HepG2 (cell line): ENCODE measurements around the gene CARS1. TPM values are rescaled to one million over a fixed set of nuclear protein-coding genes. Genes with fewer than 3 reads are reported as not detected.

Experiments used
- ATAC-seq: fragments of 200-7000 bp; cut with Tn5 transposase; 3 replicates; pipeline ENCODE4 v1.9.1; 2020; ENCODE audit warnings: mild to moderate bottlenecking, moderate library complexity
- BruUV-seq: library from RNA; stranded (reverse); fragments of 400-500 nt; replicated peaks from 2 replicates; lab custom pipeline; 2021; lab: Mats Ljungman, UMichigan
- CTCF ChIA-PET: fragments of 300-600 bp; formaldehyde crosslinking; extraction: SDS; loops from one replicate; lab custom pipeline; 2021; ENCODE audit warnings: low total read pairs, inconsistent platforms, low intra/inter-chr PET ratio; lab: Yijun Ruan, JAX
- POLR2A ChIA-PET: fragments of 350-600 bp; sonication (Branson Sonifier 250); formaldehyde crosslinking; loops from one replicate; lab custom pipeline; 2020; ENCODE audit warnings: antibody characterized with exemption, inconsistent platforms; lab: Yijun Ruan, JAX
- DNase-seq: peaks from one replicate; pipeline ENCODE4 v3.0.0-alpha.2; 2015; ENCODE audit warnings: low spot score
- FAIRE-seq: peaks from 3 replicates; lab custom pipeline; 2011; peaks lifted over from hg19 to GRCh38; lab: Jason Lieb, UNC
- H2AFZ ChIP-seq: one replicate; pipeline ENCODE4 v1.6.1; 2011; ENCODE audit warnings: low read length, inconsistent platforms
- H3K27ac ChIP-seq: fragments of 300-600 bp; 3 replicates; pipeline ENCODE4 v1.8.0; 2011; ENCODE audit warnings: mixed run types, mild to moderate bottlenecking, mixed read lengths, low read length, inconsistent platforms; ENCODE audit not compliant: insufficient read depth; ENCODE audit errors: extremely low read length
- H3K27me3 ChIP-seq, 2 experiments: fragments of 200-600 bp in 1 of 2; 2 replicates in 1 of 2; 3 replicates in 1 of 2; pipeline versions ENCODE4 v1.6.0 to v1.8.0; 2011; ENCODE audit warnings: low read length in 2 of 2, mild to moderate bottlenecking in 2 of 2, moderate library complexity in 2 of 2, inconsistent platforms in 1 of 2; ENCODE audit not compliant: insufficient read depth in 2 of 2, control insufficient read depth in 1 of 2
- H3K36me3 ChIP-seq, 2 experiments: fragments of 200-600 bp in 1 of 2; replicated peaks in 1 of 2; 2 replicates in 1 of 2; 3 replicates in 1 of 2; pipeline versions ENCODE4 v1.5.1 to v1.8.0; 2011; ENCODE audit warnings: low read length in 2 of 2, inconsistent platforms in 1 of 2; ENCODE audit not compliant: insufficient read depth in 2 of 2, control insufficient read depth in 1 of 2
- H3K4me1 ChIP-seq: 2 replicates; pipeline ENCODE4 v1.5.1; 2012; ENCODE audit warnings: low read length, inconsistent platforms; ENCODE audit not compliant: insufficient read depth
- H3K4me2 ChIP-seq: 2 replicates; pipeline ENCODE4 v1.6.0; 2011; ENCODE audit warnings: low read depth, low read length, inconsistent platforms
- H3K4me3 ChIP-seq, 3 experiments: fragments of 200-600 bp in 1 of 3; sonication (generic), shearing (Covaris generic) in 1 of 3; replicated peaks in 1 of 3; 2 replicates each; pipeline ENCODE4 v1.5.1; 2011 to 2016; ENCODE audit warnings: low read length in 3 of 3, inconsistent platforms in 2 of 3, low read depth in 2 of 3, mild to moderate bottlenecking in 2 of 3, control low read depth in 1 of 3, mixed read lengths in 1 of 3; ENCODE audit not compliant: insufficient read depth in 1 of 3
- H3K79me2 ChIP-seq: one replicate; pipeline ENCODE4 v1.6.1; 2011; ENCODE audit warnings: low read length, inconsistent platforms; ENCODE audit not compliant: insufficient read depth
- H3K9ac ChIP-seq: 2 replicates; pipeline ENCODE4 v1.6.0; 2011; ENCODE audit warnings: mild to moderate bottlenecking, low read depth, low read length, inconsistent platforms; ENCODE audit not compliant: insufficient read depth
- H3K9me3 ChIP-seq: 2 replicates; pipeline ENCODE4 v1.5.1; 2012; ENCODE audit warnings: mild to moderate bottlenecking, low read length
- H4K20me1 ChIP-seq: 2 replicates; pipeline ENCODE4 v1.6.0; 2011; ENCODE audit warnings: inconsistent platforms, mild to moderate bottlenecking, low read length, moderate library complexity; ENCODE audit not compliant: insufficient read depth
- MAFG ChIP-seq: sonication (generic); formaldehyde crosslinking; IDR thresholded peaks from 2 replicates; pipeline ENCODE4 v1.5.1; 2020; ENCODE audit warnings: mild to moderate bottlenecking, missing genetic modification reagents
- RFX5 ChIP-seq: IDR thresholded peaks from 2 replicates; pipeline ENCODE4 v1.6.1; 2011; ENCODE audit warnings: low read depth, low read length, improper control_type of control experiment
- SKI ChIP-seq: fragments of 450-650 bp; IDR thresholded peaks from one replicate; pipeline ENCODE4 v1.6.1; 2018; ENCODE audit warnings: mild to moderate bottlenecking; ENCODE audit not compliant: partially characterized antibody
- SMC3 ChIP-seq: IDR thresholded peaks from 2 replicates; pipeline ENCODE4 v1.6.1; 2011; ENCODE audit warnings: low read length, improper control_type of control experiment
- SOX6 ChIP-seq, 2 experiments: fragments of 450-650 bp in 1 of 2; sonication (generic) in 1 of 2; formaldehyde crosslinking in 1 of 2; IDR thresholded peaks; 2 replicates each; pipeline versions ENCODE4 v1.4.0 to v1.6.1; 2017 to 2020; ENCODE audit warnings: antibody characterized with exemption in 1 of 2, mild to moderate bottlenecking in 1 of 2, missing genetic modification reagents in 1 of 2
- ZNF326 ChIP-seq: sonication (generic); formaldehyde crosslinking; IDR thresholded peaks from 2 replicates; pipeline ENCODE4 v1.4.0; 2020; ENCODE audit warnings: missing genetic modification reagents, borderline replicate concordance
- ZNF549 ChIP-seq: sonication (generic); formaldehyde crosslinking; IDR thresholded peaks from 2 replicates; pipeline ENCODE4 v1.5.0; 2020; ENCODE audit warnings: missing genetic modification reagents
- ZNF761 ChIP-seq: sonication (generic); formaldehyde crosslinking; conservative IDR thresholded peaks from 2 replicates; pipeline ENCODE4 v1.4.0; 2020; ENCODE audit warnings: mild to moderate bottlenecking, missing genetic modification reagents
- ZNF780A ChIP-seq: sonication (generic); formaldehyde crosslinking; IDR thresholded peaks from 2 replicates; pipeline ENCODE4 v1.8.0; 2022; ENCODE audit warnings: mild to moderate bottlenecking, missing genetic modification reagents, moderate library complexity
- ZNF816 ChIP-seq: sonication (generic); formaldehyde crosslinking; IDR thresholded peaks from 2 replicates; pipeline ENCODE4 v1.8.0; 2022; ENCODE audit warnings: missing genetic modification reagents, mild to moderate bottlenecking, borderline replicate concordance
- WGBS: methylation state at CpG from one replicate; pipeline ENCODE4 v1.1.6; 2017; ENCODE audit warnings: low lambda C conversion rate; 5-methylcytosine and 5-hydroxymethylcytosine counted together
- in situ Hi-C: cut with HindIII; loops from 2 replicates; pipeline ENCODE4 v1.10.0; 2017; ENCODE audit warnings: low pct_unique_long_range_greater_than_20kb; ENCODE audit not compliant: extremely low pct_ligation_motif_present
- intact Hi-C: fragments of 100-400 bp; cut with micrococcal nuclease; formaldehyde crosslinking; loops from one replicate; pipeline ENCODE4 v1.10.0; 2022; ENCODE audit not compliant: unreplicated experiment
- polyA plus RNA-seq, 8 experiments: library from polyadenylated mRNA; depleted of rRNA in 3 of 8; stranded (reverse) in 7 of 8; unstranded in 1 of 8; fragments of >200 nt; fragmentation: Illumina TruSeq in 4 of 8; extraction: Trizol in 4 of 8; gene quantifications; 2 replicates each; pipeline versions ENCODE4 v1.2.1 to v1.2.3, GENCODE V29; 2011 to 2016; ENCODE audit warnings: low read depth in 4 of 8, missing spikeins in 1 of 8, mixed read lengths in 1 of 8; ENCODE audit not compliant: insufficient read depth in 1 of 8
- total RNA-seq, 5 experiments: library from RNA; depleted of rRNA; stranded (reverse); fragments of >200 nt; fragmentation: Illumina TruSeq; extraction: Trizol; gene quantifications; 2 replicates each; pipeline ENCODE4 v1.2.3, GENCODE V29; 2016; ENCODE audit warnings: low read depth in 1 of 5
- TF ChIP-seq, protein P1 (sequence below): sonication (generic); formaldehyde crosslinking; IDR thresholded peaks from 2 replicates; pipeline ENCODE4 v1.4.0; 2020; ENCODE audit warnings: missing genetic modification reagents
- TF ChIP-seq, protein P2 (sequence below): sonication (generic); formaldehyde crosslinking; IDR thresholded peaks from 2 replicates; pipeline ENCODE4 v1.5.1; 2020; ENCODE audit warnings: missing genetic modification reagents, mild to moderate bottlenecking, borderline replicate concordance
- TF ChIP-seq, protein P3 (sequence below): sonication (generic); formaldehyde crosslinking; IDR thresholded peaks from 2 replicates; pipeline ENCODE4 v1.4.0; 2020; ENCODE audit warnings: mild to moderate bottlenecking, missing genetic modification reagents
- TF ChIP-seq, protein P4 (sequence below): sonication (generic); formaldehyde crosslinking; IDR thresholded peaks from 2 replicates; pipeline ENCODE4 v1.5.1; 2020; ENCODE audit warnings: missing genetic modification reagents, mild to moderate bottlenecking, borderline replicate concordance

Gene CARS1
- total and polyA plus RNA-seq, 2 of the 13 experiments (the other 11 are each of a cell fraction or from before 2014, with no cell fraction given), result 33.8 to 47.0 TPM

DNA sequence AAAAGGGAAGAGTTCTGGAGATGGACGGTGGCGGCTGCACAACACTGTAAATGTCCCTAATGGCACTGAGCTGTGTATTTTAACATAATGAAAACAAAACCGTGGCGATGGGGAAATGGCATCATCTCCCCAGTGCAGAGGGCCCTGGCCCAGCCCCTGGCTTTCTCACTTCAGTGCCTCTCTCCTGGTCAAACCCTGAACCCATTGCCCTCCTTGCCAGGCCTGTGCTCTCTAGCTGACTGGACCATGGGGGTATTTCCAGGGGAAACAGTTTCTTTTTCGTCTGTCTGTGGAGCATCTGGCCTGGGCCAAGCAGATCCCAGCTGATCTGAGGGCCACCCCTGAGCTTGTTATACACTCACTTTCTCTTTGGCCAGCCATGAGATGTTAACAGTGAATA, 47.7 kb downstream of the CARS1 start:
- TF ChIP-seq MAFG (CRISPR knock-in tag), result no peak
- TF ChIP-seq SOX6 (IDR thresholded peaks at IDR 0.05), result no peak
- TF ChIP-seq SOX6 (CRISPR knock-in tag; IDR thresholded peaks at IDR 0.05), result no peak
- no peak for TF ChIP-seq ZNF780A (CRISPR knock-in tag)
- no peak for TF ChIP-seq ZNF326
- TF ChIP-seq ZNF549 (CRISPR knock-in tag), result no peak
- TF ChIP-seq, protein P1, sequence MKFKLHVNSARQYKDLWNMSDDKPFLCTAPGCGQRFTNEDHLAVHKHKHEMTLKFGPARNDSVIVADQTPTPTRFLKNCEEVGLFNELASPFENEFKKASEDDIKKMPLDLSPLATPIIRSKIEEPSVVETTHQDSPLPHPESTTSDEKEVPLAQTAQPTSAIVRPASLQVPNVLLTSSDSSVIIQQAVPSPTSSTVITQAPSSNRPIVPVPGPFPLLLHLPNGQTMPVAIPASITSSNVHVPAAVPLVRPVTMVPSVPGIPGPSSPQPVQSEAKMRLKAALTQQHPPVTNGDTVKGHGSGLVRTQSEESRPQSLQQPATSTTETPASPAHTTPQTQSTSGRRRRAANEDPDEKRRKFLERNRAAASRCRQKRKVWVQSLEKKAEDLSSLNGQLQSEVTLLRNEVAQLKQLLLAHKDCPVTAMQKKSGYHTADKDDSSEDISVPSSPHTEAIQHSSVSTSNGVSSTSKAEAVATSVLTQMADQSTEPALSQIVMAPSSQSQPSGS (CRISPR knock-in tag), result no peak
- no peak for TF ChIP-seq RFX5
- TF ChIP-seq ZNF761, result no peak
- TF ChIP-seq, protein P2, sequence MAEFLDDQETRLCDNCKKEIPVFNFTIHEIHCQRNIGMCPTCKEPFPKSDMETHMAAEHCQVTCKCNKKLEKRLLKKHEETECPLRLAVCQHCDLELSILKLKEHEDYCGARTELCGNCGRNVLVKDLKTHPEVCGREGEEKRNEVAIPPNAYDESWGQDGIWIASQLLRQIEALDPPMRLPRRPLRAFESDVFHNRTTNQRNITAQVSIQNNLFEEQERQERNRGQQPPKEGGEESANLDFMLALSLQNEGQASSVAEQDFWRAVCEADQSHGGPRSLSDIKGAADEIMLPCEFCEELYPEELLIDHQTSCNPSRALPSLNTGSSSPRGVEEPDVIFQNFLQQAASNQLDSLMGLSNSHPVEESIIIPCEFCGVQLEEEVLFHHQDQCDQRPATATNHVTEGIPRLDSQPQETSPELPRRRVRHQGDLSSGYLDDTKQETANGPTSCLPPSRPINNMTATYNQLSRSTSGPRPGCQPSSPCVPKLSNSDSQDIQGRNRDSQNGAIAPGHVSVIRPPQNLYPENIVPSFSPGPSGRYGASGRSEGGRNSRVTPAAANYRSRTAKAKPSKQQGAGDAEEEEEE (CRISPR knock-in tag), result no peak
- no peak for TF ChIP-seq SKI
- no peak for TF ChIP-seq ZNF816 (CRISPR knock-in tag)
- TF ChIP-seq, protein P3, sequence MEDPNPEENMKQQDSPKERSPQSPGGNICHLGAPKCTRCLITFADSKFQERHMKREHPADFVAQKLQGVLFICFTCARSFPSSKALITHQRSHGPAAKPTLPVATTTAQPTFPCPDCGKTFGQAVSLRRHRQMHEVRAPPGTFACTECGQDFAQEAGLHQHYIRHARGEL (CRISPR knock-in tag), result no peak
- no peak for TF ChIP-seq SMC3
- TF ChIP-seq, protein P4, sequence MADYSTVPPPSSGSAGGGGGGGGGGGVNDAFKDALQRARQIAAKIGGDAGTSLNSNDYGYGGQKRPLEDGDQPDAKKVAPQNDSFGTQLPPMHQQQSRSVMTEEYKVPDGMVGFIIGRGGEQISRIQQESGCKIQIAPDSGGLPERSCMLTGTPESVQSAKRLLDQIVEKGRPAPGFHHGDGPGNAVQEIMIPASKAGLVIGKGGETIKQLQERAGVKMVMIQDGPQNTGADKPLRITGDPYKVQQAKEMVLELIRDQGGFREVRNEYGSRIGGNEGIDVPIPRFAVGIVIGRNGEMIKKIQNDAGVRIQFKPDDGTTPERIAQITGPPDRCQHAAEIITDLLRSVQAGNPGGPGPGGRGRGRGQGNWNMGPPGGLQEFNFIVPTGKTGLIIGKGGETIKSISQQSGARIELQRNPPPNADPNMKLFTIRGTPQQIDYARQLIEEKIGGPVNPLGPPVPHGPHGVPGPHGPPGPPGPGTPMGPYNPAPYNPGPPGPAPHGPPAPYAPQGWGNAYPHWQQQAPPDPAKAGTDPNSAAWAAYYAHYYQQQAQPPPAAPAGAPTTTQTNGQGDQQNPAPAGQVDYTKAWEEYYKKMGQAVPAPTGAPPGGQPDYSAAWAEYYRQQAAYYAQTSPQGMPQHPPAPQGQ (CRISPR knock-in tag), result no peak
- Histone ChIP-seq H3K4me2 (no peak overlapping the region), H3K4me3 (no peak overlapping the region), H2AFZ (no peak overlapping the region), H3K79me2 (no peaks in the 10 kb centered on the region), H3K9me3 (no peaks in the 10 kb centered on the region), H3K9ac (no peak overlapping the region), H3K4me1 (no peaks in the 10 kb centered on the region), H3K36me3 (peaks cover 9 to 56% of the 10 kb centered on the region in 2 experiments), H3K27me3 (no peaks in the 10 kb centered on the region), H3K27ac (no peak overlapping the region), H4K20me1 (no peaks in the 10 kb centered on the region)
- intact Hi-C loops (no loop called here), in situ Hi-C loops (no loop called here)
- ChIA-PET CTCF (no interaction called here), POLR2A (no interaction called here)
- 88% methylated on average over 5 of the region's 5 CpGs for WGBS
- no peak for FAIRE-seq
- no peak for ATAC-seq
- BruUV-seq, result no TSS peak
- no peak for DNase-seq
